Measurements from ENCODE around the gene BBX. TPM values are rescaled to one million over a fixed set of nuclear protein-coding genes. Genes with fewer than 3 reads are reported as not detected.

Gene BBX
- total RNA-seq, 1 donor from 2014 or later = 54.1 TPM

GRCh38 chr3:107632576-107632975 is 109.8 kb downstream of the BBX start:
- no peaks in the 10 kb centered on the region for H3K27me3 Mint-ChIP-seq
- H3K9me3 Mint-ChIP-seq (ENCODE audit: low read depth) = no peaks in the 10 kb centered on the region
- H3K27ac Mint-ChIP-seq = no peak overlapping the region
- no peaks in the 10 kb centered on the region for H3K36me3 Mint-ChIP-seq (ENCODE audit: insufficient read depth)
- no peak for DNase-seq (ENCODE audit: low spot score, unreplicated experiment)
- no peak for TF ChIP-seq CTCF (IDR thresholded peaks at IDR 0.05; ENCODE audit: unreplicated experiment)
- H3K4me1 Mint-ChIP-seq (ENCODE audit: low read depth) = peaks cover 6% of the 10 kb centered on the region
- H3K4me3 Mint-ChIP-seq (ENCODE audit: low read depth) = no peak overlapping the region

- Mint-ChIP-seq H3K36me3 (ENCODE audit: insufficient read depth) (peaks cover 2% of the 10 kb centered on the region), H3K27ac (no peak overlapping the region), H3K27me3 (no peaks in the 10 kb centered on the region), H3K4me1 (ENCODE audit: low read depth) (peaks cover 6% of the 10 kb centered on the region), H3K9me3 (ENCODE audit: low read depth) (no peaks in the 10 kb centered on the region), H3K4me3 (ENCODE audit: low read depth) (no peak overlapping the region)
- DNase-seq (ENCODE audit: low spot score, unreplicated experiment) = no peak
- no peak for TF ChIP-seq CTCF (IDR thresholded peaks at IDR 0.05; ENCODE audit: unreplicated experiment)
Observed at GRCh38 chr3:107633327-107634098, 110.8 kb downstream of the BBX start.

GRCh38 chr3:107634099-107634489 is 111.3 kb downstream of the BBX start:
- Mint-ChIP-seq H3K36me3 (ENCODE audit: insufficient read depth) (peaks cover 2% of the 10 kb centered on the region), H3K9me3 (ENCODE audit: low read depth) (no peaks in the 10 kb centered on the region)
- no peak for TF ChIP-seq CTCF (IDR thresholded peaks at IDR 0.05; ENCODE audit: unreplicated experiment)

GRCh38 chr3:107637416-107638183 is 114.8 kb downstream of the BBX start:
- H3K9me3 Mint-ChIP-seq (ENCODE audit: low read depth) = no peaks in the 10 kb centered on the region
- no peak overlapping the region for H3K27ac Mint-ChIP-seq

More at GRCh38 chr3:107634099-107634489, 111.3 kb downstream of the BBX start:
- Mint-ChIP-seq H3K4me3 (ENCODE audit: low read depth) (no peak overlapping the region), H3K4me1 (ENCODE audit: low read depth) (peaks cover 6% of the 10 kb centered on the region), H3K27ac (no peak overlapping the region), H3K27me3 (no peaks in the 10 kb centered on the region)
- DNase-seq (ENCODE audit: low spot score, unreplicated experiment) = no peak

More at GRCh38 chr3:107637416-107638183, 114.8 kb downstream of the BBX start:
- Mint-ChIP-seq H3K27me3 (no peaks in the 10 kb centered on the region), H3K4me3 (ENCODE audit: low read depth) (no peak overlapping the region), H3K36me3 (ENCODE audit: insufficient read depth) (peaks cover 2% of the 10 kb centered on the region), H3K4me1 (ENCODE audit: low read depth) (peaks cover 2% of the 10 kb centered on the region)
- no peak for TF ChIP-seq CTCF (IDR thresholded peaks at IDR 0.05; ENCODE audit: unreplicated experiment)
- no peak for DNase-seq (ENCODE audit: low spot score, unreplicated experiment)
